HCT116 (cell line): ENCODE data around the gene SHROOM3. TPM values are rescaled to one million over a fixed set of nuclear protein-coding genes. Genes with fewer than 3 reads are reported as not detected.

ENCODE experiments used
- ATAC-seq: fragments of 200-7000 bp; cut with Tn5 transposase; 2 replicates; pipeline ENCODE4 v1.9.1; 2020; ENCODE audit warnings: mild to moderate bottlenecking, moderate library complexity
- BruUV-seq: library from RNA; stranded (reverse); fragments of 400-500 nt; replicated peaks from 2 replicates; lab custom pipeline; 2021; lab: Mats Ljungman, UMichigan
- CTCF ChIA-PET: fragments of 300-600 bp; sonication (Branson Sonifier 250); formaldehyde crosslinking; loops from one replicate; lab custom pipeline; 2021; ENCODE audit warnings: antibody characterized with exemption; lab: Charles Lee
- POLR2A ChIA-PET: fragments of 300-600, 350-600 bp; sonication (Branson Sonifier 250); formaldehyde crosslinking; loops from one replicate; lab custom pipeline; 2021; ENCODE audit warnings: antibody characterized with exemption; lab: Charles Lee
- RAD21 ChIA-PET, 2 experiments: fragments of 300-600 bp; sonication (Branson Sonifier 250); formaldehyde crosslinking; loops; one replicate each; lab custom pipeline; 2023; ENCODE audit warnings: low total read pairs in 2 of 2; ENCODE audit not compliant: uncharacterized antibody in 2 of 2, unreplicated experiment in 2 of 2, low non-redundant PET in 1 of 2; lab: Charles Lee
- DNase-seq: peaks from one replicate; pipeline ENCODE4 v3.0.0-alpha.2; 2010; ENCODE audit warnings: low read depth, low spot score
- H2AFZ ChIP-seq: fragments of 200-600 bp; shearing (Covaris generic), sonication (generic); 2 replicates; pipeline ENCODE4 v1.6.1; 2017; ENCODE audit warnings: low read depth, mixed run types, mixed read lengths, antibody characterized with exemption, low read length; ENCODE audit not compliant: poor library complexity, severe bottlenecking
- H3K27ac ChIP-seq: 2 replicates; pipeline ENCODE4 v1.5.1; 2012; ENCODE audit warnings: low read depth, low read length
- H3K27me3 ChIP-seq: fragments of 200-600 bp; sonication (generic); 2 replicates; pipeline ENCODE4 v1.6.1; 2016; ENCODE audit warnings: mixed run types, low read length, mixed read lengths; ENCODE audit not compliant: insufficient read depth
- H3K36me3 ChIP-seq, 2 experiments: fragments of 200-500 bp in 1 of 2; fragments of 200-600 bp in 1 of 2; sonication (Bioruptor generic) in 1 of 2; sonication (generic) in 1 of 2; 2 replicates each; pipeline versions ENCODE4 v1.5.1 to v1.6.1; 2014 to 2016; ENCODE audit warnings: low read length in 2 of 2, inconsistent platforms in 1 of 2, mixed read lengths in 1 of 2, mixed run types in 1 of 2; ENCODE audit not compliant: insufficient read depth in 2 of 2, control insufficient read depth in 1 of 2
- H3K4me1 ChIP-seq, 2 experiments: fragments of 200-600 bp in 1 of 2; sonication (generic) in 1 of 2; 2 replicates each; pipeline versions ENCODE4 v1.5.1 to v1.6.1; 2012 to 2017; ENCODE audit warnings: low read length in 2 of 2, inconsistent platforms in 1 of 2, mild to moderate bottlenecking in 1 of 2, mixed read lengths in 1 of 2, mixed run types in 1 of 2, moderate library complexity in 1 of 2; ENCODE audit not compliant: insufficient read depth in 2 of 2, control insufficient read depth in 1 of 2
- H3K4me2 ChIP-seq: fragments of 200-600 bp; sonication (generic); 2 replicates; pipeline ENCODE4 v1.6.1; 2017; ENCODE audit warnings: mixed run types, low read length, mixed read lengths
- H3K4me3 ChIP-seq, 2 experiments: fragments of 200-600 bp in 1 of 2; sonication (generic) in 1 of 2; replicated peaks in 1 of 2; 2 replicates each; pipeline ENCODE4 v1.5.1; 2011 to 2016; ENCODE audit warnings: low read length in 2 of 2, control low read depth in 1 of 2, low read depth in 1 of 2, mild to moderate bottlenecking in 1 of 2, mixed read lengths in 1 of 2, mixed run types in 1 of 2
- H3K79me2 ChIP-seq: fragments of 200-600 bp; sonication (generic); 2 replicates; pipeline ENCODE4 v1.6.1; 2017; ENCODE audit warnings: mild to moderate bottlenecking, mixed run types, low read length, moderate library complexity, mixed read lengths; ENCODE audit not compliant: insufficient read depth
- H3K9ac ChIP-seq: fragments of 200-600 bp; sonication (generic); 2 replicates; pipeline ENCODE4 v1.6.1; 2016; ENCODE audit warnings: low read length, mixed read lengths
- H3K9me2 ChIP-seq: fragments of 200-600 bp; sonication (generic), shearing (Covaris generic); 2 replicates; pipeline ENCODE4 v1.6.1; 2017; ENCODE audit warnings: mixed run types, mild to moderate bottlenecking, moderate library complexity; ENCODE audit not compliant: insufficient read depth
- H3K9me3 ChIP-seq, 2 experiments: fragments of 200-500 bp in 1 of 2; fragments of 200-600 bp in 1 of 2; sonication (Bioruptor generic) in 1 of 2; sonication (generic) in 1 of 2; 2 replicates each; pipeline ENCODE4 v1.6.1; 2014 to 2017; ENCODE audit warnings: low read length in 2 of 2, mixed read lengths in 2 of 2, inconsistent platforms in 1 of 2, low read depth in 1 of 2, mild to moderate bottlenecking in 1 of 2, mixed run types in 1 of 2, moderate library complexity in 1 of 2; ENCODE audit not compliant: control insufficient read depth in 1 of 2, insufficient read depth in 1 of 2
- H4K20me1 ChIP-seq: fragments of 200-600 bp; sonication (generic), shearing (Covaris generic); 2 replicates; pipeline ENCODE4 v1.6.1; 2017; ENCODE audit warnings: mixed run types, mild to moderate bottlenecking, moderate library complexity; ENCODE audit not compliant: insufficient read depth
- ATF3 ChIP-seq: IDR thresholded peaks from 2 replicates; pipeline ENCODE4 v1.6.1; 2012
- CBX3 ChIP-seq: IDR thresholded peaks from 2 replicates; pipeline ENCODE4 v1.6.1; 2012; ENCODE audit warnings: low read depth
- CEBPB ChIP-seq: IDR thresholded peaks from 2 replicates; pipeline ENCODE4 v1.6.1; 2012; ENCODE audit warnings: low read depth
- CTCF ChIP-seq, 3 experiments: fragments of 200-600 bp in 1 of 3; sonication (generic) in 1 of 3; IDR thresholded peaks in 2 of 3; conservative IDR thresholded peaks in 1 of 3; 2 replicates each; pipeline ENCODE4 v1.5.1; 2012 to 2017; ENCODE audit warnings: low read depth in 2 of 3, low read length in 2 of 3, antibody characterized with exemption in 1 of 3, borderline replicate concordance in 1 of 3, control low read depth in 1 of 3, mild to moderate bottlenecking in 1 of 3, mixed read lengths in 1 of 3, mixed run types in 1 of 3, moderate library complexity in 1 of 3; ENCODE audit not compliant: insufficient read depth in 1 of 3
- EGR1 ChIP-seq: IDR thresholded peaks from 2 replicates; pipeline ENCODE4 v1.6.1; 2012; ENCODE audit warnings: low read depth
- ELF1 ChIP-seq: IDR thresholded peaks from 2 replicates; pipeline ENCODE4 v1.6.1; 2012; ENCODE audit warnings: low read depth, borderline replicate concordance
- EZH2 ChIP-seq: fragments of 200-600 bp; sonication (generic); IDR thresholded peaks from 2 replicates; pipeline ENCODE4 v1.6.1; 2017; ENCODE audit warnings: antibody characterized with exemption, mixed run types
- EZH2phosphoT487 ChIP-seq: fragments of 200-600 bp; IDR thresholded peaks from 2 replicates; pipeline ENCODE4 v1.6.1; 2018; ENCODE audit warnings: antibody characterized with exemption, borderline replicate concordance
- FOSL1 ChIP-seq: IDR thresholded peaks from 2 replicates; pipeline ENCODE4 v1.6.1; 2012; ENCODE audit warnings: low read depth
- JUND ChIP-seq: IDR thresholded peaks from 2 replicates; pipeline ENCODE4 v1.6.1; 2012
- POLR2A ChIP-seq: IDR thresholded peaks from 2 replicates; pipeline ENCODE4 v1.7.0; 2011; ENCODE audit warnings: borderline replicate concordance; ENCODE audit not compliant: insufficient read depth, insufficient read length; ENCODE audit errors: extremely low read depth
- RAD21 ChIP-seq: IDR thresholded peaks from 2 replicates; pipeline ENCODE4 v1.6.1; 2012; ENCODE audit warnings: low read depth, mild to moderate bottlenecking
- REST ChIP-seq: IDR thresholded peaks from 2 replicates; pipeline ENCODE4 v1.6.1; 2012; ENCODE audit warnings: low read depth
- SIN3A ChIP-seq: IDR thresholded peaks from 2 replicates; pipeline ENCODE4 v1.6.1; 2012; ENCODE audit warnings: low read depth
- TCF7L2 ChIP-seq: IDR thresholded peaks from 2 replicates; pipeline ENCODE4 v1.7.0; 2011; ENCODE audit warnings: borderline replicate concordance, inconsistent platforms; ENCODE audit not compliant: insufficient read depth, insufficient read length; ENCODE audit errors: extremely low read depth
- YY1 ChIP-seq: IDR thresholded peaks from 2 replicates; pipeline ENCODE4 v1.6.1; 2011; ENCODE audit warnings: low read length, low read depth, moderate library complexity, mild to moderate bottlenecking; ENCODE audit not compliant: insufficient replicate concordance; ENCODE audit errors: extremely low read depth
- ZFX ChIP-seq: fragments of 450-650 bp; IDR thresholded peaks from 2 replicates; pipeline ENCODE4 v1.6.1; 2017
- ZNF274 ChIP-seq: fragments of 200-500 bp; sonication (Bioruptor generic); IDR thresholded peaks from 2 replicates; pipeline ENCODE4 v1.6.1; 2014; ENCODE audit warnings: mild to moderate bottlenecking, low read depth, low read length, inconsistent platforms
- intact Hi-C: fragments of 100-400 bp; cut with micrococcal nuclease; formaldehyde crosslinking; loops from 2 replicates; pipeline ENCODE4 v1.10.0; 2022
- total RNA-seq: library from RNA; stranded (reverse); gene quantifications from one replicate; pipeline ENCODE4 v1.2.1, GENCODE V29; 2021; ENCODE audit not compliant: unreplicated experiment

SHROOM3 gene
- total RNA-seq, 1 experiment from 2014 or later, result 22.5 TPM

GRCh38 chr4:76533314-76533713 is 98.3 kb downstream of the SHROOM3 start:
- no peaks in the 10 kb centered on the region for H3K9me2 ChIP-seq
- BruUV-seq, result no TSS peak
- H3K9ac ChIP-seq, result no peak overlapping the region
- TF ChIP-seq ZFX, result no peak
- TF ChIP-seq ELF1, result no peak
- no peak for TF ChIP-seq FOSL1
- no peak for TF ChIP-seq EZH2
- TF ChIP-seq JUND, result no peak
- TF ChIP-seq CBX3, result no peak
- TF ChIP-seq CTCF (IDR thresholded peaks at IDR 0.05 in 2 of 3, conservative IDR thresholded peaks at IDR 0.05 in 1 of 3; ENCODE audit: borderline replicate concordance in 1 of 3, insufficient read depth in 1 of 3, low read depth in 2 of 3, low read length in 2 of 3), result no peak
- no peak for TF ChIP-seq ATF3
- no peak for TF ChIP-seq ZNF274
- no peak for TF ChIP-seq SIN3A
- TF ChIP-seq YY1, result no peak
- TF ChIP-seq CEBPB, result no peak
- no peak for TF ChIP-seq EZH2phosphoT487
- TF ChIP-seq POLR2A, result no peak
- no peak for TF ChIP-seq EGR1
- no peak for TF ChIP-seq RAD21
- no peak for TF ChIP-seq TCF7L2
- no peak for TF ChIP-seq REST
- H3K4me1 ChIP-seq, result no peaks in the 10 kb centered on the region
- ATAC-seq (no peak), DNase-seq (no peak)
- H3K4me3 ChIP-seq, result no peak overlapping the region
- H4K20me1 ChIP-seq, result no peaks in the 10 kb centered on the region
- RAD21 ChIA-PET, result no interaction called here
- H3K9me3 ChIP-seq, result no peaks in the 10 kb centered on the region
- no peaks in the 10 kb centered on the region for H3K79me2 ChIP-seq
- intact Hi-C loops, result no loop called here
- no peak overlapping the region for H3K27ac ChIP-seq
- POLR2A ChIA-PET, result no interaction called here
- no peak overlapping the region for H3K4me2 ChIP-seq
- H3K36me3 ChIP-seq, result no peaks in the 10 kb centered on the region
- CTCF ChIA-PET, result no interaction called here
- H3K27me3 ChIP-seq, result no peaks in the 10 kb centered on the region
- H2AFZ ChIP-seq, result no peak overlapping the region
